CD4-positive, alpha-beta T cell treated with Interleukin-6 for 4 hours (primary cell): ENCODE data around the gene PYGM.
A peak's percentile ranks its signal among the peaks of the same experiment; 100 is the strongest.

Source experiments
- DNase-seq: peaks from one replicate; pipeline ENCODE4 v3.0.0-alpha.2; 2020; ENCODE audit warnings: mixed read lengths

Gene PYGM

GRCh38 chr11:64752175-64752970 is 7.4 kb downstream of the PYGM start:
- no peak for DNase-seq

DNA sequence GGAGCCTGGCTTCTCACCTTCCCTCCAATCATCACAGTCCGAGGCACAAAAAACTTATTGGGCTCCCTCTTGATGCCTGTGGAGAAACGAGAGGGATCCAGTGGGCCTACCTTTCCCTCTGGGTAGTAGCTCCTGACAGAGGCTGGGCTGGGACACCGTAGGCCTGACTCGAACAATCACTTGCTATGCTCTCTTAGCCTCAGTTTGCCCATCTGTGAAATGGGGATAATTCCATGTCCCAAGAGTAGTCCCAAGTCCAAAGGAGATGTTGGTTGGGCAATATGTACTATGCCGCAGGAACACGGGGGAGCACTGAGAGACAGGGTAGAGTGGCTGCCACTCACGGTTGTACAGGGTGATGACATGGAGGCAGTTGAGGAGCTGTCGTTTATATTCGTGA is 8.2 kb downstream of the PYGM start:
- DNase-seq: no peak

DNA sequence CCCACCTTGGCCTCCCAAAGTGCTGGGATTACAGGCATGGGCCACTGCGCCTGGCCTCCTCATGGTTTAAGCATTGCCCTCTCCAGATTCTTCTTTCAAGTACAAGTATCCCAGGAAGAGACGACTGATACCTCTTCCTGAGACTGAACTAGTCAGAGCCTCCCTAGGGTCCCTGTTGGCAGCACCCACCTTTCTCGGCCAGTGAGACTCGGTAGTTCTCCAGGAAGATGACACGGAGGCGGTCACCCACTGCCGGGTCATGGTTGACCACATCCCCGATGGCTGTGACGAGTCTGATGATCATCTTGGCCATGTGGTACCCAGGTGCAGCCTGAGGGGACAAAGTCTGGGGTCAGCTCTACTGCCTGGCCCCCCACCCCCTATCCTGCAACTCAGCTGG is 8.6 kb downstream of the PYGM start:
- DNase-seq: no peak

GRCh38 chr11:64750361-64751054 is 9.3 kb downstream of the PYGM start:
- DNase-seq: no peak

DNA sequence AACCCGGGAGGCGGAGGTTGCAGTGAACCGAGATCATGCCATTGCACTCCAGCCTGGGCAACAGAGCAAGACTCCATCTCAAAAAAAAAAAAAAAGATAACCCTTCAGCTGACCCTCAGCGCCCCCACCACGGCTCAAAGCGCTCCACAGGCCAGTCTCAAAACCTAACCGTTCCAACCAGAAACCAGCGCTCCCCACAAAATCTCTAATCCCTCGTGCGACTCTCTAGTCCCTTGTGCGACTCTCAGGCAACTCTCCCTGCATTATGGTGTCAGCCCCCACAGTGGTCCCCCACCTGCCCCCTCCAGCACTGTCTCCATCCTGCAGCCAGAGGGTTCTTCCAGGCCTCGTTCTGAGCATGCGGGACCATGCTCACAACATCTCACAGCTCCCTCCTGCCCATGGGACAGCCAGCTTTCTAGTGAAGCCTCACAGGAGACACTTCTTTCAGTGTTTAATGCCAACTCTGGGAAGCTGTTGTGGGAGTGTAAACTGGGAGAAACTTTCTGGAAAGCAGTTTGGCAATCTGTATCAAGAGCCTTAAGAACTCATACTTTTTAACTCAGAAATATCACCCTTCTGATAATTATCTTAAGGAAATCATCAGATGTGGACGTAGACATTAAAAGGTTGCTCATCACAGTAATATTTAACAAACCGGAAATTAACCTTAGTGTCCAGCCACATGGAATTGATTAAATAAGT is 11.7 kb downstream of the PYGM start:
- DNase-seq: no peak

- no peak for DNase-seq
Observed at GRCh38 chr11:64746486-64746885, 13.3 kb downstream of the PYGM start.

- DNase-seq: peak; percentile 86
Observed at GRCh38 chr11:64745521-64746328, 14.0 kb downstream of the PYGM start.

GRCh38 chr11:64745189-64745520 is 14.6 kb downstream of the PYGM start:
- DNase-seq: peak; percentile 96

- peak; percentile 66 for DNase-seq
Observed at GRCh38 chr11:64744544-64745188, 15.1 kb downstream of the PYGM start.

GRCh38 chr11:64743591-64744543 is 15.9 kb downstream of the PYGM start, which contains the start of gene RASGRP2:
Gene RASGRP2 (minus strand): TSS chr11:64744142. CDS start chr11:64742866, 1,276 bp downstream.
- peak; percentile 91 for DNase-seq

- peak; percentile 78 for DNase-seq
Observed at GRCh38 chr11:64742889-64743590, 16.7 kb downstream of the PYGM start.

- peak; percentile 44 for DNase-seq
Observed at GRCh38 chr11:64742087-64742888, 17.5 kb downstream of the PYGM start.

- no peak for DNase-seq
Observed at GRCh38 chr11:64741375-64742086, 18.2 kb downstream of the PYGM start.

DNA sequence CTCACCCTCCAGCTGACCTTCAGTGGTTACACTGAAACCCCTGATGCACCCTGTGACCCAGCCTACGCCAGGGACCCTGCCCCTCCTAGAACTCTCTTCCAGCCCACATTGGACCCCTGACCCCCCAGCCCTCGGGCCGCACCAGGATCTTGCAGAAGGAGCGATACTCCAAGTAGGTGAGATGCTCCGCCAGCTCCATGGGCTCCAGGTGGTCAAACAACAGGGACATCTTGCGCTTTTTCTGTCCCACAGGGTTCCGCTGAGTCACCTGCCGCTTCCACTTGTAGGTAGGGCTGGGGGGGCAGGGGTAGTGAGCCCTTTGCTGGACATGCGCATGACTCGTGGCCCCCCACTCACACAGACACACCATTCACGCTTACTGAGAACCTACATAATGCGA is 19.9 kb downstream of the PYGM start:
- DNase-seq: no peak

DNA sequence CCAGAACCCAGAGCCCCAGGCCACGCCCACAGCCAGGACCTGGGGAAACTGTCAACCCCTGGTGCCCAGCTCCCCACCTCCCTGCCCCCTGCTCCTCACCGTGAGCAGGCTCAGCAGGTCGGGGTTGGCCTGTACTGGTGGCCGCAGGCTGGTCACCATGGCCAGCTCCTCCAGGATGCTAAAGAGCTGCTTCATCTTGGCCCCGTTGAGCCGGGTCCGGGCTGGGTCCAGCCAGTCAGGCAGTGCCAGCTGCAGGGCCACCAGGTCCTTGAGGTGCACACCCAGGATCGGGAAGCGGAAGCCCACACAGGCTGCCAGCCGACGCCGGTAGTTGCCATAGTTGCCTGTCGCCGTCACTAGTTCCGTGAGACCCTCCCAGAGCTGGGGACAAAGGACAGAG is 23.1 kb downstream of the PYGM start:
- DNase-seq: no peak

- DNase-seq: no peak
Observed at GRCh38 chr11:64735725-64736259, 24.0 kb downstream of the PYGM start.

DNA sequence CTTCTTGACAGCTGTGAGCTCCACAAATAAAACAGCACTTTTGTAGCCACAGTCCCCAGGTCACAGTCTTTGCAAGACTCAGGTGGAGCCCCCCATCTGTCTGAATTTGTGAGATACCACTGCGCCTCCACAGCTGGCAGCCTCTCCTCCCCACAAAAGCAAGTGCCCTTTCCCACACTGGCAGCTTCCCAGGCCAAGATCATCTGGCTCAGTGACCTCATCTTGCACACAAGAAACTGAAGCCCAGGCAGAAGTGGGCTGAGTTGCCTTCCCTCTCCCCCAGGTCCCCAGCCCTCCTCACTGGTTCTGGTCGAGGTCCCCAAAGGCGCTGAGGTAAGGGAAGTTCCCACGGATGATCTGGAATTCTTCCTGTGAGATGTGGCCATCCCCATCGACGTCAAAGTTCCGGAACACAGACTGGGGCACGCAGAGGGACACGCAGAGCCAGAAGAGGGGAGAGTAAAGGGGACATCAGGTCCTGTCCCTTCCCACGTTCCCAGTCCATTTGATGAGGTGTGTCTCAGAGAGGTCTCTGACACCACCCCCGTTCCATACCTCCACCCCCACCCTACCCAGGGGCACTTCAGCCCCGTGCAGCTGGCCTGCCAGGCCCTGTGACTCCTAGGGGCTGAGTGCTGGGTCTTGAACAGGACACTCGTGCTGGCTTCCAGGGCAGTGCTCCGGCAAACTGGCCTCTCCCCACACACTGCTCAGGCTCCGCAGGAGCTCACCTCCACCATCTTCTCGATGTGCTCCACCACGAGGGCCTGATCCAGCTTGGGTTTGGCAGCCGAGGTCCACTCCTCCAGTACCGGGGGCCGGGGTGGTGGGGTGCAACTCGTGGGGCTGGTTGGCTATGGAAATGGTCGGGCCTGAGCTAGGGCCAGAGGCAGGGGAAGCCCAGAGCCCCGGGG is 24.7 kb downstream of the PYGM start:
- DNase-seq: no peak

GRCh38 chr11:64731601-64732000 is 28.2 kb downstream of the PYGM start:
- no peak for DNase-seq
